Measurements from ENCODE around the gene PLXNA4.

PLXNA4 gene

GRCh38 chr7:132261327-132262159 is 314.7 kb downstream of the PLXNA4 start:
- H3K27ac ChIP-seq, result no peak overlapping the region
- DNase-seq, result no peak
- in situ Hi-C loops (cut with HindIII; ENCODE audit: low pct_ligation_motif_present, low sequenced_read_pairs), result no loop called here
- no peak for TF ChIP-seq CTCF (IDR thresholded peaks at IDR 0.05; ENCODE audit: low read depth, low read length, missing control alignments)
- H3K27me3 ChIP-seq (replicated peaks), result no peaks in the 10 kb centered on the region
- no peaks in the 10 kb centered on the region for H3K36me3 ChIP-seq (replicated peaks)
- no peak overlapping the region for H3K4me3 ChIP-seq (ENCODE audit: low read depth, low read length)

GRCh38 chr7:132258231-132258630 is 318.0 kb downstream of the PLXNA4 start:
- Histone ChIP-seq H3K27ac (no peak overlapping the region), H3K36me3 (replicated peaks) (no peaks in the 10 kb centered on the region), H3K4me3 (ENCODE audit: low read depth, low read length) (no peak overlapping the region), H3K27me3 (replicated peaks) (no peaks in the 10 kb centered on the region)
- no peak for DNase-seq
- no peak for TF ChIP-seq CTCF (IDR thresholded peaks at IDR 0.05; ENCODE audit: low read depth, low read length, missing control alignments)
- in situ Hi-C loops (cut with HindIII; ENCODE audit: low pct_ligation_motif_present, low sequenced_read_pairs), result no loop called here

- no peak for TF ChIP-seq CTCF (IDR thresholded peaks at IDR 0.05; ENCODE audit: low read depth, low read length, missing control alignments)
- no peaks in the 10 kb centered on the region for H3K36me3 ChIP-seq (replicated peaks)
- no peak overlapping the region for H3K27ac ChIP-seq
- H3K27me3 ChIP-seq (replicated peaks), result no peaks in the 10 kb centered on the region
- in situ Hi-C loops (cut with HindIII; ENCODE audit: low pct_ligation_motif_present, low sequenced_read_pairs), result no loop called here
- H3K4me3 ChIP-seq (ENCODE audit: low read depth, low read length), result no peak overlapping the region
- DNase-seq, result no peak
Measured at GRCh38 chr7:132257253-132257652, 319.0 kb downstream of the PLXNA4 start.

- in situ Hi-C loops (cut with HindIII; ENCODE audit: low pct_ligation_motif_present, low sequenced_read_pairs), result no loop called here
- H3K36me3 ChIP-seq (replicated peaks), result no peaks in the 10 kb centered on the region
- no peak for DNase-seq
- H3K27me3 ChIP-seq (replicated peaks), result no peaks in the 10 kb centered on the region
- H3K4me3 ChIP-seq (ENCODE audit: low read depth, low read length), result no peak overlapping the region
- no peak for TF ChIP-seq CTCF (IDR thresholded peaks at IDR 0.05; ENCODE audit: low read depth, low read length, missing control alignments)
- no peak overlapping the region for H3K27ac ChIP-seq
Measured at GRCh38 chr7:132256721-132257212, 319.5 kb downstream of the PLXNA4 start.

- no peaks in the 10 kb centered on the region for H3K36me3 ChIP-seq (replicated peaks)
- no peak for DNase-seq
- no peaks in the 10 kb centered on the region for H3K27me3 ChIP-seq (replicated peaks)
- in situ Hi-C loops (cut with HindIII; ENCODE audit: low pct_ligation_motif_present, low sequenced_read_pairs), result no loop called here
- no peak for TF ChIP-seq CTCF (IDR thresholded peaks at IDR 0.05; ENCODE audit: low read depth, low read length, missing control alignments)
- no peak overlapping the region for H3K4me3 ChIP-seq (ENCODE audit: low read depth, low read length)
- no peak overlapping the region for H3K27ac ChIP-seq
Measured at GRCh38 chr7:132255898-132256297, 320.4 kb downstream of the PLXNA4 start.

All from brain microvascular endothelial cell (primary cell).